ENCODE results near the gene ACIN1.

DNA sequence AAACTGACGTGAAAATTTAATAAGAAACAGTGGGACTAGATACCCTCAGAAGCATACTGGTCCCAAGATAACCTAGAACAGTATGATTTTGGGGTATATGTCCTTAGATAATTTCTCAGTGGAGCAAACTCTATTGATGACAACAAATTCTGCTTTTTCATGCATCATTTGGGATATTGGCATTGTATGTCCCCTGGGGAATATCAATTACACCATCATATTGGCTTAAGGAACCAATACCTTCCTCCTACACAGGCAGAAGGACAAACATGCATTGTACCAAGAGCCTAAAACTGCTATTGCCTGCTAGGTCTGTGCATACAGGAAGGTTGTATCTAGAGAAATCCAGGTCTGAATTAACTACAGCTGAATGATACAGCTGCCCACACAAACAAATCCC lies 20.0 kb downstream of the ACIN1 start:
- TF ChIP-seq EZH2 (IDR thresholded peaks at IDR 0.05; ENCODE audit: low read length), result no peak
- TF ChIP-seq, protein P1, sequence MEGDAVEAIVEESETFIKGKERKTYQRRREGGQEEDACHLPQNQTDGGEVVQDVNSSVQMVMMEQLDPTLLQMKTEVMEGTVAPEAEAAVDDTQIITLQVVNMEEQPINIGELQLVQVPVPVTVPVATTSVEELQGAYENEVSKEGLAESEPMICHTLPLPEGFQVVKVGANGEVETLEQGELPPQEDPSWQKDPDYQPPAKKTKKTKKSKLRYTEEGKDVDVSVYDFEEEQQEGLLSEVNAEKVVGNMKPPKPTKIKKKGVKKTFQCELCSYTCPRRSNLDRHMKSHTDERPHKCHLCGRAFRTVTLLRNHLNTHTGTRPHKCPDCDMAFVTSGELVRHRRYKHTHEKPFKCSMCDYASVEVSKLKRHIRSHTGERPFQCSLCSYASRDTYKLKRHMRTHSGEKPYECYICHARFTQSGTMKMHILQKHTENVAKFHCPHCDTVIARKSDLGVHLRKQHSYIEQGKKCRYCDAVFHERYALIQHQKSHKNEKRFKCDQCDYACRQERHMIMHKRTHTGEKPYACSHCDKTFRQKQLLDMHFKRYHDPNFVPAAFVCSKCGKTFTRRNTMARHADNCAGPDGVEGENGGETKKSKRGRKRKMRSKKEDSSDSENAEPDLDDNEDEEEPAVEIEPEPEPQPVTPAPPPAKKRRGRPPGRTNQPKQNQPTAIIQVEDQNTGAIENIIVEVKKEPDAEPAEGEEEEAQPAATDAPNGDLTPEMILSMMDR (optimal IDR thresholded peaks at IDR 0.05 in 1 of 3, IDR thresholded peaks at IDR 0.05 in 1 of 3, conservative IDR thresholded peaks at IDR 0.05 in 1 of 3; ENCODE audit: extremely low read depth in 1 of 3, insufficient read depth in 2 of 3, low read length in 3 of 3), result no peak

Measured in keratinocyte (primary cell).